ENCODE measurements around the gene SYVN1. TPM values are rescaled to one million over a fixed set of nuclear protein-coding genes. Genes with fewer than 3 reads are reported as not detected.
"Not testable (repeated sequence)": the region's sequence is repeated elsewhere in the genome, so short reads cannot be mapped to it uniquely, and the experiment has no call there.

The SYVN1 gene
- polyA plus RNA-seq, 1 experiment = 33.4 TPM

DNA sequence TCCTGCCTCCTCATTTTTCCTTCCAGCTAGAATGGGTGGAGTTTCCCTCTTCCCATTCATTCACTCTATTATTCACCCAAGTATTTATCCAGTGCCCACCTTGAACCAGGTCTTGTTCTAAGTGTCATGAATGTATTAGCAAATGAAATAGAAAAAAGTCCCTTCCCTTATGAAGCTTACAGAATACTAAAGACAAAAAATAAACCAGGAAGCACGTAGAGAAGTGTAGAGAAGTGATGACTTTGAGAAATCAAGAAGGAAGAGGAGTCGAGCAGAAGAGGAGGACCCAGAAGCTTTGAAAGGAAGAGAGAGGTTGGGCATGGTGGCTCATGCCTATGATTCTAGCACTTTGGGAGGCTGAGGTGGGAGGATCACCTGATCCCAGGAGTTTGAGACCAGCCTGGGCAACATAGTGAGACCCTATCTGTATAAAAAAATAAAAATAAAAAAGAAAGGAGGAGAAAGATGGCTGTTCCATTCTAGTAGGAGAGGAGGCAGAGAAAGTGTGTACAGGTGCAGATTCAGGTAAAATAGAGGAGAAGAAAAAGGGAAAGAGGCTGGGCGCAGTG is 17.1 kb upstream of the SYVN1 start:
- H3K27me3 ChIP-seq (ENCODE audit: control insufficient read depth, insufficient read depth, low read length) = peaks cover 1% of the 10 kb centered on the region; the same call in 1 of the 2 replicates
- ChIA-PET POLR2A (no interaction called here), CTCF (no interaction called here)
- H3K36me3 ChIP-seq (ENCODE audit: control insufficient read depth, insufficient read depth, low read length) = no peaks in the 10 kb centered on the region
- no peak overlapping the region for H3K4me3 ChIP-seq (ENCODE audit: low read depth, low read length)
- TF ChIP-seq, protein P1, sequence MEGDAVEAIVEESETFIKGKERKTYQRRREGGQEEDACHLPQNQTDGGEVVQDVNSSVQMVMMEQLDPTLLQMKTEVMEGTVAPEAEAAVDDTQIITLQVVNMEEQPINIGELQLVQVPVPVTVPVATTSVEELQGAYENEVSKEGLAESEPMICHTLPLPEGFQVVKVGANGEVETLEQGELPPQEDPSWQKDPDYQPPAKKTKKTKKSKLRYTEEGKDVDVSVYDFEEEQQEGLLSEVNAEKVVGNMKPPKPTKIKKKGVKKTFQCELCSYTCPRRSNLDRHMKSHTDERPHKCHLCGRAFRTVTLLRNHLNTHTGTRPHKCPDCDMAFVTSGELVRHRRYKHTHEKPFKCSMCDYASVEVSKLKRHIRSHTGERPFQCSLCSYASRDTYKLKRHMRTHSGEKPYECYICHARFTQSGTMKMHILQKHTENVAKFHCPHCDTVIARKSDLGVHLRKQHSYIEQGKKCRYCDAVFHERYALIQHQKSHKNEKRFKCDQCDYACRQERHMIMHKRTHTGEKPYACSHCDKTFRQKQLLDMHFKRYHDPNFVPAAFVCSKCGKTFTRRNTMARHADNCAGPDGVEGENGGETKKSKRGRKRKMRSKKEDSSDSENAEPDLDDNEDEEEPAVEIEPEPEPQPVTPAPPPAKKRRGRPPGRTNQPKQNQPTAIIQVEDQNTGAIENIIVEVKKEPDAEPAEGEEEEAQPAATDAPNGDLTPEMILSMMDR (IDR thresholded peaks at IDR 0.05; ENCODE audit: insufficient read depth, low read depth, low read length) = no peak
- no peak for DNase-seq (ENCODE audit: low read depth)

DNA sequence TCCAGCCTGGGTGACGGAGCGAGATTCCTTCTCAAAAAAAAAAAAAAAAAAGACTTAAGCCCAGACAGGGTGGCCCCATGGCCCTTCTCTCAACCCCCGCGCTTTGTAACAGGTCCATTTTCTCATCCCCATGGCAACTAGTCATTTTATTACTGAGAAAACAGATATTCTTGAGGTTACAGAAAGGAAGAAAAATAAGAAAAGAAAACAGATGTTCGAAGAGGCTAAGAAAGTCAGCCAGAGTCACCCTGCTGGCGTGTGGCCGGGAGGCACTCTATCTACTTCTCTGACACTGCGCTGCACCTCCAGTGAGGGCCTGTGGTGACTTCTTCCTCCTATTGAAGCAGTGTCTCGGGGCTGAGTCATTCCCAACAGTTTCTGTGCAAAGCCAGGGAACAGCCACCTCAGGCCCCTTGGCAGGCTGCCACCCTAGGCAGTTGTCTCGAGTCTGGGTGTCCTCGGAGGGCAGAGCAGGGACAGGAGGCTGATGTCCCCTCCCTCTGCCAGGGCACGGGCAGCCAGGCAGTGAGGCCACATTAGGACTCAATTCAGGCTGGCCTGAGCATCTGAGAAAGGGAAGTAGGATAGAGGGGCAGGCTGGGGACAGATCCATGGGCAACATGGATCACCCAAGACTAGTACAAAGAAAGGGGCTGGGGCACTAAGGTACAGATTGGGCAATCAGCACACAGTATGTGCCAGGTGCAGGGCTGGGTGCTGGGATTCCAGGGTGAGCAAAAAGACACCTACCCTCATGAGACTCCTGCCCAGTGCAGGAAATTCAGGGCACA is 16.4 kb upstream of the SYVN1 start:
- CTCF ChIA-PET = no interaction called here
- no peak overlapping the region for H3K4me3 ChIP-seq (ENCODE audit: low read depth, low read length)
- H3K27me3 ChIP-seq (ENCODE audit: control insufficient read depth, insufficient read depth, low read length) = peaks cover 1% of the 10 kb centered on the region; the same call in 1 of the 2 replicates
- H3K36me3 ChIP-seq (ENCODE audit: control insufficient read depth, insufficient read depth, low read length) = no peaks in the 10 kb centered on the region
- TF ChIP-seq, protein P1 (IDR thresholded peaks at IDR 0.05; ENCODE audit: insufficient read depth, low read depth, low read length) = no peak
- POLR2A ChIA-PET = no interaction called here
- DNase-seq (ENCODE audit: low read depth) = peak; percentile 82

DNA sequence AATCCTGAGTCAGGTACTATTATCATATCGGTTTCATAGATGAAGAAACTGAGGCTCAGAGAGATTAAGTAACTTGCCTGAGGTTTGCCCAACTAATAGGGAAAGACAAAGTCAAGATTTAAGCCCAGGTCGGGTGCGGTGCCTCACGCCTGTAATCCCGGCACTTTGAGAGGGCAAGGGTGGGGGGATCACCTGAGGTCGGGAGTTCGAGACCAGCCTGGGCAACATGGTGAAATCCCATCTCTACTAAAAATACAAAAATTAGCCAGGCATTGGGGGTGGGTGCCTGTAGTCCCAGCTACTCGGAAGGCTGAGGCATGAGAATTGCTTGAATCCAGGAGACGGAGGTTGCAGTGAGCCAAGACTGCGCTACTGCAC is 15.8 kb upstream of the SYVN1 start:
- CTCF ChIA-PET = not testable (repeated sequence)

DNA sequence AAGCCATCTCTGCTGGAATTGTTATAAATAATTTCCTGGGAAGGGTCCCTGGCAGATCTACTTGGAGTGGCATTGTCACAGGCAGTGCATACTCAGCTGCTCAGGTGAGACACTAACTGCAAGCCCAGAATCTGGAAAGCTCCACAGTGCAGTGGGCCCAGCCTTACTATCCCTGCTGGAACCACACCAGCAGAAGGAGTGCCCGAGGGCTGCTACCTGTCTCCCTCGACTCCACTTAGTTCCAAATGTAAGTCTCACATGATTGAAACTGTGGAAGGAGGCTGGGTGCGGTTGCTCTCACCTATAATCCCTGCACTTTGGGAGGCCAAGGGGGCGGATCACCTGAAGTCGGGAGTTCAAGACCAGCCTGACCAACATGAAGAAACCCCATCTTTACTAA is 14.3 kb upstream of the SYVN1 start:
- TF ChIP-seq, protein P1 (IDR thresholded peaks at IDR 0.05; ENCODE audit: insufficient read depth, low read depth, low read length) = no peak
- CTCF ChIA-PET = interaction anchor here (1.1 kb wide), 1 partner anchor 166 kb away, joined by 3 read pairs; the partner anchor contains the start of gene CDC42EP2
- no peaks in the 10 kb centered on the region for H3K36me3 ChIP-seq (ENCODE audit: control insufficient read depth, insufficient read depth, low read length)
- no peak overlapping the region for H3K4me3 ChIP-seq (ENCODE audit: low read depth, low read length)
- peaks cover 1% of the 10 kb centered on the region; the same call in 1 of the 2 replicates for H3K27me3 ChIP-seq (ENCODE audit: control insufficient read depth, insufficient read depth, low read length)
- POLR2A ChIA-PET = no interaction called here
- no peak for DNase-seq (ENCODE audit: low read depth)

More for the DNA sequence above, 15.8 kb upstream of the SYVN1 start:
- POLR2A ChIA-PET; H3K4me3 ChIP-seq (ENCODE audit: low read depth, low read length); DNase-seq (ENCODE audit: low read depth); H3K27me3 ChIP-seq (ENCODE audit: control insufficient read depth, insufficient read depth, low read length); H3K36me3 ChIP-seq (ENCODE audit: control insufficient read depth, insufficient read depth, low read length): not testable (repeated sequence)

DNA sequence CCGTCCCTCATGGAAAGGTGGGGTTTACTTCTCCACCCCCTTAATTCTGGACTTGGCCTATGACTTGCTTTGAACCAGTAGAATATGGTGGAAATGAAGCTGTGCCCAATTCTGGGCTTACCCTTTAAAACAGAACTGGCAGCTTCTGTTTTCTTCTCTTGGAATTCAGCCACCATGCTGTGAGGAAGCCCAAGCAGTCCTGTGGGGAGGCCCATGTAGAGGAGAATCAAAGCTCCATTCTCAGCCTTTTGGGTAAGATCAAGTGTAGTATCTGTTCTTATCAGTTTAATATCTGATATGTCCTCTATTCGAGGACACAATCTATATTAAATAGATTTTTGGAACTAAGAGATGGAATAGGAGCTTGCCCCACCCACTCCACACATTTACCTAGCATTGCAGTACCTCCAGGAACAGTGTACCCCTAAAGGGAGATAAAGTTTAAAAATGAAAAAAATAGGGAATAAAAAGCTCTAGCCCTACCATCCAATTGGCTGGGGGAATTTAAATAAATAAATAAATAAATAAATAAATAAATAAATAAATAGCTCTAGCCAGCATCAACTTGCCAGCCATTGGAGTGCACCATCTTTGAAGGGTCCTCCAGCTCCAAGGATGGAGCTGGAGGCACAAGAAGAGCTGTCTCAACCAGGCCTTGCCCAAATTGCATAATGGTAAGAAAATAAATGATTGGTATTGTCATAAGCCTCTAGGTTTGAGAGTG is 13.2 kb upstream of the SYVN1 start:
- POLR2A ChIA-PET = no interaction called here
- Histone ChIP-seq H3K27me3 (ENCODE audit: control insufficient read depth, insufficient read depth, low read length) (peaks cover 1% of the 10 kb centered on the region; the same call in 1 of the 2 replicates), H3K4me3 (ENCODE audit: low read depth, low read length) (no peak overlapping the region), H3K36me3 (ENCODE audit: control insufficient read depth, insufficient read depth, low read length) (no peaks in the 10 kb centered on the region)
- CTCF ChIA-PET = interaction anchor here (0.6 to 1.0 kb wide), 4 partner anchors 12 to 33 kb away, joined by 3 read pairs; no protein-coding TSS in a partner anchor
- TF ChIP-seq, protein P1 (IDR thresholded peaks at IDR 0.05; ENCODE audit: insufficient read depth, low read depth, low read length) = no peak
- no peak for DNase-seq (ENCODE audit: low read depth)

Data from BJ (cell line).